GM12878 (cell line): ENCODE measurements around the gene AKT1S1. TPM values are rescaled to one million over a fixed set of nuclear protein-coding genes. Genes with fewer than 3 reads are reported as not detected.

Source experiments
- CBFB ChIP-seq: IDR thresholded peaks from 2 replicates; pipeline ENCODE4 v1.6.1; 2016; ENCODE audit warnings: antibody characterized with exemption, low read depth
- CEBPZ ChIP-seq: fragments of 150-350 bp; IDR thresholded peaks from 2 replicates; pipeline ENCODE4 v1.6.1; 2016; ENCODE audit warnings: low read depth, low read length
- HDAC6 ChIP-seq: fragments of 200-600 bp; sonication (generic); IDR thresholded peaks from one replicate; pipeline ENCODE4 v1.8.0; 2017; ENCODE audit warnings: antibody characterized with exemption; ENCODE audit not compliant: unreplicated experiment
- NRF1 ChIP-seq: conservative IDR thresholded peaks from 2 replicates; pipeline ENCODE4 v1.6.1; 2011; ENCODE audit warnings: mild to moderate bottlenecking, low read depth, low read length, improper control_type of control experiment
- RCOR1 ChIP-seq: conservative IDR thresholded peaks from 2 replicates; pipeline ENCODE4 v1.6.1; 2012; ENCODE audit warnings: low read depth, low read length, improper control_type of control experiment
- REST ChIP-seq: IDR thresholded peaks from 2 replicates; pipeline ENCODE4 v1.6.1; 2012; ENCODE audit warnings: mild to moderate bottlenecking, low read depth, low read length
- SMARCA5 ChIP-seq: fragments of 450-650 bp; IDR thresholded peaks from 2 replicates; pipeline ENCODE4 v1.6.1; 2017; ENCODE audit warnings: mild to moderate bottlenecking
- polyA plus RNA-seq, 11 experiments: library from polyadenylated mRNA; depleted of rRNA in 4 of 11; unstranded in 6 of 11; stranded (reverse) in 5 of 11; fragments of >200 nt; fragmentation: Nextera tagmentation in 4 of 11; fragmentation: Illumina TruSeq in 1 of 11; extraction: Ambion mirVana in 4 of 11; extraction: Trizol in 1 of 11; gene quantifications; 1 replicate in 1 of 11; 2 replicates in 10 of 11; pipeline versions ENCODE4 v1.2.1 to v1.2.3, GENCODE V29; 2011 to 2016; ENCODE audit warnings: inconsistent platforms in 2 of 11, missing spikeins in 2 of 11, low read depth in 1 of 11
- total RNA-seq, 4 experiments: library from RNA; depleted of rRNA in 3 of 4; stranded (reverse); fragments of >200 nt in 3 of 4; fragmentation: Illumina TruSeq in 1 of 4; extraction: Trizol in 1 of 4; gene quantifications; 2 replicates each; pipeline versions ENCODE4 v1.2.1 to v1.2.3, GENCODE V29; 2013 to 2021

Gene AKT1S1
- total and polyA plus RNA-seq, 10 of the 15 experiments (the other 5 are each of a cell fraction or from before 2014, with no cell fraction given): 0.43 to 23.0 (median 12.3) TPM

GRCh38 chr19:49889687-49890348, 12.7 kb upstream of the AKT1S1 start (continued):
- TF ChIP-seq CEBPZ (no peak), SMARCA5 (peak; percentile 69; the same call in 1 of the 2 replicates), HDAC6 (no peak), REST (no peak), CBFB (no peak), RCOR1 (no peak), NRF1 (no peak)
